ENCODE measurements around the gene C9orf78.
A peak's percentile ranks its signal among the peaks of the same experiment; 100 is the strongest.

The C9orf78 gene

DNA sequence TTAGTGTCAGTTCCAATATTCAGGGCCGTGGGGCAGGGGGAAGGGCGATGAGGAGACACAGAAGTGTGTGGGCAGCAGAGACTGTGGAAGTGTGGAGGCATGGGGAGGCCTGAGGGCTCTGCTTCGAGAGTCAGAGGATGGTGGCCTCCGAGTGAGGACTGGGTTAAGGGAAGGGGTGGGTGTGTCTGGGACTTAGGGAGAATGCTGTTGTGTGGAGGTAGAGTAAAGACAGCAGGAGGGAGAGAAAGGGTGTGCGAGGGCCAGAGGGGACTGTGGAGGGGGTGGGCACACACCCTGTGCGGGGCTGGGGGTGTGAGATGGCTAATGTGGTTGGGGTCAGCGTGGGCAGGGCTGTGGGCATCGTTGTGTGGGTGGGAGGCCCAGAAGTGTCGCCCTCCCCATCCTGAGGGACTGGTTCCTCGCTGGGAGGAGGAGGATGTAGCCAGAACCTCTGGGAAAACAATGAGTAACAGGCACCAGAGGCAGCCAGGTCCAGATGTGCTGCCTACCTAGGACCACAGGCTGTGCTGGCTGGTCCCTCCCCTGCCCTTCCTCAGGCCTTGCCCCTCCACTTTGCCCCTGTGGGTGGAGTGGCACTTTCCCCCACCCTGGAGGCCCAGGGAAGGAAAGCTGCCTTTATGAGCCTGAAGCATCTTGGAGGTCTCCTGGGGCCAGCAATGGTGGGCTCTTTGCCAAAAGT lies 4.4 kb upstream of the C9orf78 start:
- DNase-seq = no peak

DNA sequence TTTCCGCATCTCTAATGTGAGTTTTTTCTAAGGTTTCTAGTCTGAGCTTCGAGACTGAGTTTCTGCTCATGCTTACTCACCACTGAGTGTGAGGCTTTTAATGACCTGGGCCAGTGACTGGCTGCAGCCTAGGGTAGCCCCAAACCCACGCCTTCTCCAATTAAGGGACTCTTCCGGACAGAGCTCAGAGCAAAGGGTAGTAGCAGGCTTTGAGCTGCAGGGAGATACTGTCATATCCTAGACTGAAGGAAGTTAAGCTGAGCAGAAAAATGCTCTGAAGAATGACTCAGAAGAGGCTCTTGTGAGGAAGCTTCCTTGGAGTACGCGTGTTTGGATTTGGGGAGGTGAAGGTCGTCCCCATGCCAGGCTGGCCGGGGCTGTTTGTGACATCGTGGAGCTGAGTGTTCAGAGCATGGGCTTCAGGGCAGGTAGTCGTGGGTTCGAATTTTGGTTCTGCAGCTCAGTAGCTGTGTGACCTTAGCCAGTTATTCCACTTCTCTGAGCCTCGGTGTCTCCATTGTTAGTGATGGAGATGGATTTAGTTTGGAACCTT lies 3.7 kb upstream of the C9orf78 start:
- DNase-seq = no peak

DNA sequence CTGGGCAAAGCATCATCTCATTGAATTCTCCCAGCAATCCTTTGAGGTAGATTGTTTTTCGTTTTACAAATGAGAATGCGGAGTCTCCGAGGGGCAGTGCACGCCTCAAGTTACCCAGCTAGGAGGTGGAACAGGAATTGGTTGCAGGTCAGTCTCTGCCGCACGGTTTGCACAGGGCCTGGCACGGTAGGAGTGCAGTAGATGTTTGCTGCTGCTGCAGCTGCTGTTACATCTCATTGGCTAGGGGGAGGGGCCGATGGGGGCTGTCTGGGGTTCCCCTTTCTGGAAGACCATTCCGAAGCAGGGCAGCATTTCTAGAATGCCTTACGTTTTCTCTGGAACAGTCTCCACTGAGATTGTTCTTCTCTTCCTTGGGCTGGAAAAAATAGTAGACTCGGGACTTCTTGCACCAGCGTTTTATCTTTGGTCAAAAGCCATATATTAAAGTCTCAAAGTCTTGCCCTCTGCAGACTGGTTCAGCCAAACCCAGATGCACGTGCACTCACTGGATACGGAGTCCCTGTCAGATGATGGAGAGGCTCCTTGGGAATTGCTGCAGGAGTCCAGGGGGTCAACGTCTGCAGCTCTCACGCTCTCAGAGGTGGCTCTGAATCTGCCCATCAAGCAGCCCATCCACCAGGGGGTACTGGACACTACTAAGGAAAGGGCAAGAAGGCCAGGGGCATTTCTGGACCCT lies 1.4 kb upstream of the C9orf78 start:
- DNase-seq = peak; percentile 24

DNA sequence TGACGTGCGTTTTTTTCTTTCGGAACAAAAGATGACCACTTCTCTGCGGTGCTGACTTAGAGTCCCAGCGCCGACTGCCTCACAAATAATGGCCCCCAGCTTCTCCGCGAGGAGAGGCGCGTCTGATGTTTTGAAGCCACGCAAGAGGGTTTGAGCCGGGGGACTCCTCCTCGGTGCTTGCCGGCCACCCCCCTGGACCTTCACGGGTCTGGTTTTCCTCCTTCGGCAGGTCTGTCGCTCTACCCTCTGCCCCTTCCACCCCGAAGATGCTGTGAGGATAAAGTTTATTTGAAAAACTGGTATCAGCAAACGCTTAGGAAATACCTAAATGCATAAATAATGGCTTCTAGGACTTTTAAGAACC lies 767 bp upstream of the C9orf78 start:
- DNase-seq = no peak

DNA sequence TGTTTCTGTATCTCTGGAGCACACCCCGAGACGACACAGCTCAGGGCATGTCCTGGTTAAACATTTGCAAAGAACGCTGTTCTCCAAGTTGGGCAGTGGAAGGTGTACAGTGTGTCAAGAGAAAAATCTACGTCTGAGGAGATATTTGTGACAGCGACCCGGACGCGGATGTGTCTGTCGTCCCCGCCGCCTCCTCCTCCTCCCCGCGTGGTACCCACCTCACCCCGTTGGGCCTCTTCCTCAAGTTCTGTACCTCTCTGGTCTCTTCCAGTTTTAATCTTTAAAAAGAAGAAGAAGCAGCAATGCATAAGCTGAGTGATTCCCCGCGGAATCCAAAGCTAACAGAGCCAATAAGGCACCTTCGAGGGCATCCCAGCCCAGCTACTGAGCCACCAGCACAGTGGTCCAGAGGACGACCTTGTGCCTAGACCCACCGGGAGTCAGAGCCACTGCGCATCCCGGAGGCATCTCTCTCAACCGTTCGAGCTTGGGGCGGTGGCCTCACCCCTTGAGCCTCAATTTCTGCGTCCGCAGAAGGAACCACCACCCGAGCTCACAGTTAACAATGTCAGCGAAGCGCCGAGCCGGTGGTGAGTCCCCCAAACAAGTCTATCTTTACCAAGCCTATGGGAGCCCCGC lies 467 bp downstream of the C9orf78 start:
- peak; percentile 56 for DNase-seq

DNA sequence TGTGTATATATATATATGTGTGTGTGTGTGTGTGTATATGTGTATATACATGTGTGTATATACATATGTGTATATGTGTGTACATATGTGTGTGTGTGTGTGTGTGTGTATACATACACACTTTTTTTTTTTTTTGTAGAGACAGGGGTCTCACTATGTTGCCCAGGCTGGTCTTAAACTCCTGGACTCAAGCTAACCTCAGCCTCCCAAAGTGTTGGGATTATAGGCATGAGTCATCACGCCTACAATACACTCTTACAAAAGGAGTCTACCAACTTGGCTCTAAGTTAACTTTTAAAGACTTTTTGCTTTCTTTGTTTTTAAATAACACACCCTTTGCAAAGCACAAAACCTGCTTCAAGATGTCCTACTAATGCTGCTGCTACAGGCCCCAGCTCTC lies 2.1 kb downstream of the C9orf78 start:
- no peak for DNase-seq

DNA sequence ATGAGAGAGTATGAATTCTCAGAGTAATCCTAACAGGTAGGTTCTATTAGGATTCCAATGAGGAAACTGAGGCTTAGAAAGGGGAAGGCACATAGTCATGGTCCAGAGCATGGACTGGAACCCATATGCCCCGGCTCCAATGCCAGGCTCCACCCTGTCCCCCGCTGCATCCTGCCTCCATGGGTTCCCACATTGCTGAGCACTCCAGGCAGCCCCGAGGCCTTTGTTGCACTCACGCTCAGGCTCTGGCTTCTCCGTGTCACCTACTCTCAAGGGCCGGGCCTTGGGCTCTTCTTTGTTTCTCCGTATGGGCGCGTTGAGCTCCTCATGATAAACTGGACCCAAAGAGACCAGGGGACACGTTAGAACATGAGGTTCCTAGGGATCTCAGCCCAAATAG lies 6.1 kb downstream of the C9orf78 start:
- DNase-seq = no peak

DNA sequence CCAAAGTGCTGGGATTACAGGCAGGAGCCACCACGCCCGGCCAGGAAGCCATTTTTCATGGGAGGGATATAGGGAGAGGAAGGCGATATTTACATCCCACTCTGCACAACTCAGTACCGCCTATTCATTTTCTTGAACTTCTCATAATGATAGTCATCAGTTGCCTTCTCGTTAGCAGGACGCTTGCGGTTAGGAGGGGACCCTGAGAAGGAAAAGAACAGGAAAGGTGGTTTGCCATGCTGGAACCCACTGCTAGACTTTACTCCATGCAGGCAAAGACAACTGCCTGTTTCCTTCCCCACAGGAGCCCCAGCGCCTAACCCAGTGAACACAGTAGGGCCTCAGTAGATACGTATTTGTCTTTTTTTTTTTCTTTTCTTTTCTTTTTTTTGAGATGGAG lies 7.0 kb downstream of the C9orf78 start:
- DNase-seq = no peak

DNA sequence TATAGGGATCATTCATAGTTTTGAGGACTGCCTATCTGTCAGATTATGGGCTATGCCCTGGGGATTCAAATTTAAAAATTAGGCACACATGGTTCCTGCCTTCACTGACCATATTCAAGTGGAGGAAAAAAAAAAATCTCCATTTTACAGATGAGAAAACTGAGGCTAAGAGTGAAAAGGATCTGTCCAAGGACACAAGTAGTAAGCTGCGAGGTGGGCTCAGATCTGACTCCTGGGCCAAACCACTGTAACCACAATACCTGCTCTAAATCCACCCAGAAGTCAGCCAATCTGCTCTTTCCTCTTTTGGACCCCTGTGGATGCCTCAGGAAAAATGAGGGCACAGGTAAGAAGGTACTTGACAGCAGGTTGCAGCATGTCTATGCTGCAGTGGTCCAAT lies 8.3 kb downstream of the C9orf78 start:
- DNase-seq = no peak

DNA sequence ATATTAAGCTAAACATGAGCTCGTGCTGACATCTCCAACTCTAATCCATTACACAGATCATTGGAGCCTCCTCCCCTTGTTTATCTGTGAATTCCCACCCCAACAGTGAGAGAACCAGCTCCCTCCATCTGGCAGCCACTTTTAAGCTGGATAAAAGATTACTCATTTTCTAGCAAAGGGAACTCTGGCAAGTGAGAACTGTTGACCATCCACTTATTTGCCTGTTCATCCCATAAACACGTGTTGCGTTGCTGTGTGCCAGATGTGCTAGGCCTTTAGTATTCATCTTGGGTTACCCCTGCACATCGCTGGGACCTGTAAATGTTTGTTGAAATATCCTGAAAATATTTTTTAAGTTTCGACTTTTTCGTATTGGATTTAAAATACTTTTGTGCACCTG lies 8.7 kb downstream of the C9orf78 start:
- DNase-seq = no peak

DNA sequence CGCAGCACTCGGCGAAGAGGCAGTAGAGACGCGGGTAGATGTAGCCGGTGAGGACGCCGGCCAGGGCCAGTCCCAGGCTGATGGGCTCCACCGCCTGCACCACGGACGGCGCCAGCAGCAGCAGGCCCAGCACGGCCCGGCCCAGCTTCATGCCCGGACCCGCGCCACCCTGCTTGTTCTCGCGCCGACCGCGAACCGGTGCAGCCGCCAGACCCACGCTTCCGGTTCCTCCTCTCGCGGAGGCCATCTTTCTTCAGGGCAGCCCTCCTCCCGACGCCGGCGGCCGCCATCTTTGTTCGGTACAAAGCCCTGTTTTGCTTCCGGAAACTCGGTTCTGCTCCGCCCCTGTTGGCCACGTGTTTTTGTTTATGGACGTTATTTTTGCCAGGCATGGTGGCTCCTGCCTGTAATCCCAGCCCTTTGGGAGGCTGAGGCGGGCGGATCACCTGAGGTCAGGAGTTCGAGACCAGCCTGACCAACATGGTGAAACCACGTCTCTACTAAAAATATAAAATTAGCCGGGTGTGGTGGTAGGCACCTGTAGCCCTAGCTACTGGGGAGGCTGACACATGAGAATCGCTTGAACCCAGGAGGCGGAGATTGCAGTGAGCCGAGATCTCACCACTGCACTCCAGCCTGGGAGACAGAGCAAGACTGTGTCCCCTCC lies 11.0 kb downstream of the C9orf78 start, which contains the start of gene TOR1A:
Gene TOR1A (minus strand): TSS at position 202 of the 667 bp plus-strand sequence. CDS start 51 bp downstream, at position 151.
- peak; percentile 96 for DNase-seq

DNA sequence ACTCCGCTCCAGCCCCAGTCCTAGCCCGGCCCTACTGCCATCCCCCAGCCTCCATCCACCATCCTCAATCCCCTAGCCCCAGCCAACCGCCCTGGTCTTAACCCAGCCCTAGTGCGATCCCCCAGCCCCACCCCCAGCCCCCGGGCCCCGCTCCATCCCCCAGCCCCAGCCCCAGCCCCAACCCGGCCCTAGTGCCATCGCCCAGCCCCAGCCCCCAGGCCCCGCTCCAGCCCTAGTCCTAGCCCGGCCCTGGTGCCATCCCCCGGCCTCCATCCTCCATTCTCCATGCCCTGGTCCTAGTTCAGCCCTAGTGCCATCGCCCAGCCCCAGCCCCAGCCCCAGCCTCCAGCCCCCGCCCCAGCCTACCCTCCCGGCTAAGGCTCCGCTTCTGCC lies 11.5 kb downstream of the C9orf78 start:
- no peak for DNase-seq

DNA sequence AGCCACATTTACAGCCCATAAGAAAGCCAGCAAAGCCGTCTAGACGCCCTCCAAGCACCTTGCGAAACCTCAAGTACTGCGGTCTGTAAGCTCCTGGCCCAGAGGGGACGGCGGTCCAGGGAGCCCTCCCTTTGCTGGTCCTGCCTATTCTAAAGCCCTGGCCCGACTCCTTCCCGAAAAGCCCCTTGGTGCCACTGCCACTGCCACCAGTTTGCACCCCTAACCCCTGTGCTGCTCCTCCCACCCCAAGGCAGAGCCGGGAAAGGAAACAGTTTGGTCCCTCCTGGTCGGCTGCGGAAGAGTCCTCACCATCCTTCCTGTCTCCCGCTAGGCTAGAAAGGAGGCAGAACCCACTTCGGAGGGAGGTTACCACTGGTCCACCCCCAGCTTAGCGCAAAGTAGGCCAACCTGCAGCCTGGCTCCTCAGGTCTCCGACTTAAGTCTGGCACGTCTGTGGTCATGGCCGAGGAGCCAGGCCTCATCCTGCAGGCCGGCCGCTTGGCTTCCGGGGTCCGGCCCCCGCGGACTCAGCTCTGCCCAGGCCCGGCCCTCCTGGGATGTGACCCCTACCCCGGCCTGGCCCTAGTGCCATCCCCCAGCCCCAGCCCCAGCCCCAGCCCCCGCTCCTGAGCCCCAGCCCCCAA lies 12.1 kb downstream of the C9orf78 start:
- DNase-seq = peak; percentile 23

DNA sequence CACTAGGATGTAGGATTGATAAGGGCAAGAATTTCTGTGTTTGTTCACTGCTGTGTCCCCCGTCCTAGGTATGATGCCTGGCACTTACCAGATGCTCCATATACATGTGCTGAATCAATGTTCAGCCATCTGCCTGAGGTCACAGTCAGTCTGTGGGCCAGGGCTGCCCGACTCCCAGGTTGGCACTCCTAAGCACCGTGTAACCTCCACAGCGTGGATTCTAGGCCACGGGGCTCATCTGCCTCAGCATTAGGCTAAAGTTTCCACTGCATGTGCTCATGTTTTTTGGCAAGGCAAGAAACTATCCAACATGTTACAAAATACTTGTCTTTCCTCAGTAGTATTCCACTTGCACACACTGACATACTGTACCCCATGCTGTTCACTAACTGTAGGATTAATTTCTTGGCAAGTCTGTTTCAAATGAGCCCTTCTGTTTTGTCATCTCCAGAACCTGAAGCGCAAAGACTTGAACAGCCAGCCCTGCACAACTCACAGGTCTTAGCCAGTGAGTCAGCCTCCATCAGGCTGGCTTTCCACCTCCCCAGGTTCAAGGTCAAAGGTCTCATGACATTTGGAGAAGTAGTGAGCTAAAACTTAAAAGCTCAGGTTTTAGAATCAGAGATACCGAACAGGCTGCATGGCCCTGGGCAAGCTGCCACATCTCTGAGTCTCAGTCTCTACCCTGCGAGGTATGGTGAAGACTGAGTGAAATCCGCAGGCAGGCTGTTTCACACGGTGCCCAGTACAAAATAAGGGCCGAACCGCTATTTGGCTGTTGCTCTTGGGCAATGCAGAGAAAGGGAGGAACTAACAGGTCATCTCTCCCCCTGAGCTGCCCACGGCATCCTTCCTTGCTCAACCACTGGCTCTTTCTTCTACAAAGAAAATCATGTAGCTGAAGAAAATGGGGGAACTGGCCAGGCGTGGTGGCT lies 18.3 kb downstream of the C9orf78 start:
- DNase-seq = no peak

DNA sequence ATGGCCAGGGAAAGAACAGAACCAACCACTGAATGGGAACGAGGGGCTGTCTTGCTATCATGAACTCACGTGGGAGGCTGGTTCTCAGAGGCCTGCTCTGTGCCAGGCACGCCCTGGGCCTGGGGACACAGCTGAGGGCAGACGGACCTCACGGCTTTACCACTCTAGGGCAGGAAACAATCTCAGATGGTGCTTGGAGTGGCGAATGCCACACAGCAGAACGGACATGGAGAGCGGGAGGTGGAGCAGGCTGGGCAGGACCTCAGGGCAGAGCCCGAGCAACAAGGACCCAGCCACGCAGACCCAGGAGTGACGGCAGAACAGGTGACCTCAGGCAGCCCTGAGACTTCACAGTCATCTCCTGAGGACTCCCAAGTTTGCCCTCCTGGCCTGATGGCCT lies 19.8 kb downstream of the C9orf78 start:
- DNase-seq = no peak

DNA sequence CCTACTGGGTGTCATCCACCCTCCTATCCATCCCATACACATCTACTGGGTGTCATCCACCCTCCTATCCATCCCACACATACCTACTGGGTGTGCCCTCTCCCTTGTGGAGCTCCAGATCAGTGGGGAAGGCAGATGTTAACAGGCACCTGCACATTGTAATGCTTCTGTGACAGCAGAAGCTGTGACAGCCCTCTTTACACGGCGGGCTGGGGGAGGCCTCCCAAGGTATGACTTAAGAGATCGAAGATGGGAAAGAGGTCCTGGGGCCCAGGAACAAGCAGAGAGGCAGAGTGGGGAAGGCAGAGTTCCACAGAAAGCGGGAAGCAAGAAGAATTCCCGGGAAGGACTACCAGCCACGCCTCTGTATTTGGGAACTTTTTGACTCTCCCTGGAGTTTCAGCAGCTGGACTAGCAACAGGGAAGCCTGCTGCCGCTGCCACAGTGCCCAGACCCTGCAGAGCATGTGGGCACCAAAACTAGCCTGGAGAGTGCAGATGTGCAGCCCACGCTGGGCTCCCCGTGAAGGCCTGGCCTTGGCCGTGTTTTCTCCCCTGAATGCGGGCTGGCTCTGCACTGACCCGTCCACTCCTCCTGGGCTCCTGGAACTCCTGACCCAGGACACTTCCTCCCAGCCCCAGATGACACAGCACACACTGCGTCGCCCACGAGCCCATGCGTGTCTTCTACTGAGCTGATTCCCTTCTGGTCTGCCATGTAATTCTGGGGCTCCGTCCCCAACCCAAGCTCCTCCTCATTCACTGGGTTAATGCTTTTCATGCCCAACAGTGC lies 20.4 kb downstream of the C9orf78 start:
- DNase-seq = no peak

DNA sequence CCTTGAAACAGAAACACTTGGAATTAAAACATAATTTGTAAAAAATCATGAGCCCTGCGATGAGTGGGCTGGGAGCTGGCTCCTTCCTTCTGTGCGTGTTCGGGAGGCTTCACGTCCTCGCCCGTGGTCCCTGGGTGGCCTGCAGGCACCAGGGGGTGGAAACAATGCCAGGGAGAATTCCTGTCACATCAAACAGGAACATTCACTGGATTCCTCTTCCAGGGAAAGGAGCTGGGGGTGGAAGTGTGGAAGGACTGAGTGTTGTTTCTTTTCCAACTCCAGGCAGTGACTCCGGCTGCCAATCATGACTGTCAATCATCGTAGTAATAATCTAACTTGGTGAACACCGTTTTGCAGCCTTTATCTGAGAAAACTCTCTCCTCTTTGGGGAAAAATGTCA lies 21.4 kb downstream of the C9orf78 start:
- no peak for DNase-seq

DNA sequence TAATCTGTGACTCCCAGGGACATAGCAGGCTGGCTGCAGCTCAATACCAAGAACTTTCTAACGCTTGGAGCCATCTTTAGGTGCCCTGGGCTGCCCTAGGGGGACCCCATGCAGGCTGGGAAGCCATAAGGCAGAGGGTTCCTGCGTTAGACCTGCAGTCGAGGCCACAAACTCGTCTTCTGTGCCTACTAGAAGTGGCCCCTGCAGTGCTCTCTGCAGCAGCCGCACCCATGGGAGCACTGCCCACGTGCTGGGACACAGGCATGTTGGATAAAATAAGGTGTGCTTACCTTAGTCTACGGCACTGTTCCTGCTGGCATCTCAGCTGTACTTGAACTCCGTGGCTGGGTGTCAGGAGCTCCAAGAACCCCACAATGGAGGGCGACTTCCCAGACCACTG lies 22.7 kb downstream of the C9orf78 start:
- DNase-seq = no peak

DNA sequence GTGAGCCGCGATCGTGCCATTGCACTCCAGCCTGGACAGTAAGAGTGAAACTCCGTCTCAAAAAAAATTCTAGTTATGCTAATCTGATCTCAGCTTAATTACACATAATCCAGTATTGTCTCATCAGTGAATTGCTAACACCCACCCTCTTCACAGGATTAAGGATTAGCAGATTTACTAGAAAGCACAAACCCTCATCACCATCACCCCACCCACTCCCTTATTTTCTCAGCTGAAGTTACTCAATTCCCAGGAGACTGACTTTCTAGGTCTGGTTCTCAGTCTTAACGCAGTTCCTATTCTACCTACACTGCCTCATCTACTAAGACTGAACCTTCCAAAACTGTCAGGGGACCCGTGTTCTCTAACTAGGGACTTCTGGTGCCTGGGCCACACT lies 23.1 kb downstream of the C9orf78 start:
- DNase-seq = no peak

DNA sequence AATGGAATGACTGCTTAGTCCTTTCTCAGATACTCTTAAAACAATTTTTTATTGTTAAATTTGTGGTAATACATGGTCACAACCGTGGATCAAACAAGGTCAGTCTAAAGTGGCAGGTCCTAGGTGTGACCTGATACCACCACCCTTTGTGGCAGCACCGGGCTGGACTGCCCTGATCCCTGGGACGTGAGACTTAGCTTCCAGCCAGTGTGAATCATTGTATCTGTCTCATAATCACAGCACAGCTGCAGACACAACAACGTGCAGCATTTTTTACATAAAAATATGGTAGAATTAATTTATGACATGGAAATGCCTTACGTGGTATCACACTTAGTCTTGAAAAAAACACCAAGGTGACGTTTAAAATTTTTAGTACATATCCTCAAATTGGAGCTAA lies 24.3 kb downstream of the C9orf78 start:
- no peak for DNase-seq

DNA sequence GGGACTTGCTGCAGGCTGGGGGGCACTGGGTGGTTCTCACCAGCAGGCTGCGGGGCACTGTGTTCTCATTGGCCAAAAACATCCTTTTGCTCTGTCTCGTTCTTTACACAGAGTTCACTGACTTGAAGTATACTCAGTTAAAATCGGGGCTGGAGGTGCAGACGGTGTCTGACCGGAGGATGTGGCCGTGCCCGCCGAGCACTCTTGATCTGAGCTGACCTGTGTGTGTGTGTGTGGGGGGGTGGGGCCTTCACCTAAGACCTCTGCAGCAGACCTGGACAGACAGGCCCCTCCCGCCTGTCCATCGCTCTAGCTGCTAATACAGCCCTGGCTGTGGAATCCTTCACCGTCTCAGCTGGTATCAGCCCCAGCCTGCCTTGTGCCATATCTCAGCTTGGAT lies 25.0 kb downstream of the C9orf78 start:
- no peak for DNase-seq
